HAP-1 (cell line): ENCODE measurements around the gene ADIPOQ.
A peak's percentile ranks its signal among the peaks of the same experiment; 100 is the strongest.
"Not testable (repeated sequence)": the region's sequence is repeated elsewhere in the genome, so short reads cannot be mapped to it uniquely, and the experiment has no call there.

Experiments used
- DNase-seq, 2 experiments: peaks; one replicate each; pipeline ENCODE4 v3.0.0-alpha.2; 2016 to 2020; ENCODE audit warnings: low spot score in 2 of 2
- H3K27me3 ChIP-seq: fragments of 250-450 bp; sonication (Bioruptor Pico); 2 replicates; pipeline ENCODE4 v1.5.1; 2020; ENCODE audit warnings: low read depth, mild to moderate bottlenecking, moderate library complexity
- H3K36me3 ChIP-seq: fragments of 250-450 bp; sonication (Bioruptor Pico); replicated peaks from 2 replicates; pipeline ENCODE4 v1.5.1; 2020; ENCODE audit warnings: mild to moderate bottlenecking
- H3K4me1 ChIP-seq: fragments of 250-450 bp; sonication (Bioruptor Pico); 2 replicates; pipeline ENCODE4 v1.5.1; 2020; ENCODE audit warnings: mild to moderate bottlenecking
- H3K4me3 ChIP-seq: fragments of 250-450 bp; sonication (Bioruptor Pico); 2 replicates; pipeline ENCODE4 v1.5.1; 2020; ENCODE audit warnings: mild to moderate bottlenecking, moderate library complexity
- H3K9me3 ChIP-seq: fragments of 250-450 bp; sonication (Bioruptor Pico); 2 replicates; pipeline ENCODE4 v1.5.1; 2020; ENCODE audit warnings: mild to moderate bottlenecking, moderate library complexity
- in situ Hi-C: fragments of 300-500 bp; cut with MboI; formaldehyde crosslinking; loops from 3 replicates; pipeline ENCODE4 v1.14.3; 2020; ENCODE audit warnings: low sequenced_read_pairs, inconsistent platforms, mixed read lengths

ADIPOQ gene

DNA sequence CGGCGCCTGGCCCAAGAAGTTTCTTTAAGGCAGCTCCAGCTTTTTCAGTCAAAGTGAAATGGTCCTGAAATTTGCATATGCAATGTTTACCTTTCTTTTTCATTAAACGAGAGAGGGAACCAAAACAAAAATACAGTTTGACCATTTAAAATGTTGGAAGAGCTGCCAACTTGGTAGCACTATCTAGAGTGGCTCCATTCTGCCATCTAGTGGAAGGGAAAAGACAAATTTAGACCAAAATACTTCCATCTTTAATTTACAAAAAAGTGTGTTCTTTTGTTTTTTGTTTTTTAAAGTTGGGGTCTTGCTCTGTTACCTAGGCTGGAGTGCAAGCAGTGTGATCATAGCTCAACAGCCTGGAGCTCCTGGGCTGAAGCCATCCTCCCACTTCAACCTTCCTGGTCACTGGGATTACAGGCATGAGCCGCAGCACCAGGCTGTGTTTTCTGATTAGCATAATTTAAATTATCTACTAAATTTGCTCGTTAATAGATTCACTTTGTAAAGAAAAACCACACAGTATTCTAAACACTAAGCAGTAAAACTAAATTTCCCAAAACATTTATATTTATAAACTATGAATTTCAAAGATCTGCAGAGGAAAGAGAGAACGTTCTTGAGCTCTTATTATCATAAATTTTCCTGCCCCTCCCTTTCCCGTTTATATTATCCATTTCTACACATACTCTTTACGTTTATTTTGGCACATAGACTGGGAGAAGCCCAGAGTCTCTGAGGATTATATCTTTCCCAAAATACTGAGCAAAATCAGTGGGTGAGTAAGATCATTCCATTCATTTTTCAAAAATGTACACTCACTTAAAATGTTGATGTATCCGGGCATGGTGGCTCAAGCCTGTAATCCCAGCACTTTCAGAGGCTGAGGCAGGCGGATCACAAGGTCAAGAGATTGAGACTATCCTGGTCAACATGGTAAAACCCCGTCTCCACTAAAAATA is 20.8 kb upstream of the ADIPOQ start:
- Histone ChIP-seq H3K9me3 (no peaks in the 10 kb centered on the region), H3K4me3 (no peak overlapping the region), H3K4me1 (peaks cover 27% of the 10 kb centered on the region), H3K27me3 (no peaks in the 10 kb centered on the region), H3K36me3 (no peaks in the 10 kb centered on the region; the same call in 1 of the 2 replicates)
- DNase-seq: peak in 1 of 2 experiments; percentile 41
- in situ Hi-C loops: no loop called here

DNA sequence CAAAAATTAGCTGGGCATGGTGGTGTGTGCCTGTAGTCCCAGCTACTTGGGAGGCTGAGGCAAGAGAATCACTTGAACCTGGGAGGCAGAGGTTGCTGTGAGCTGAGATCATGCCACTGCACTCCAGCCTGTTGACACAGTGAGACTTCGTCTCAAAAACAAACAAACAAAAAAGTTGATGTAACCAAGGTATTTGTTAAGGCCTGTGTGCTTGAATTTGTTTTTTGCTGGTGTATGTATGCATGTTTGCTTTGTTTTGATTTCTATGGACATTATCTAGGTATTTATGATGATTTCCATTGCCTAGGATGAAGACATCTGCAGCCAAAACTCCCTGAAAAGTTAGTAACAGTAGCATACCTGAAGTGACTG is 20.1 kb upstream of the ADIPOQ start:
- H3K36me3 ChIP-seq, H3K9me3 ChIP-seq, H3K4me3 ChIP-seq, DNase-seq, H3K27me3 ChIP-seq, in situ Hi-C loops: not testable (repeated sequence)
- peaks cover 27% of the 10 kb centered on the region for H3K4me1 ChIP-seq

DNA sequence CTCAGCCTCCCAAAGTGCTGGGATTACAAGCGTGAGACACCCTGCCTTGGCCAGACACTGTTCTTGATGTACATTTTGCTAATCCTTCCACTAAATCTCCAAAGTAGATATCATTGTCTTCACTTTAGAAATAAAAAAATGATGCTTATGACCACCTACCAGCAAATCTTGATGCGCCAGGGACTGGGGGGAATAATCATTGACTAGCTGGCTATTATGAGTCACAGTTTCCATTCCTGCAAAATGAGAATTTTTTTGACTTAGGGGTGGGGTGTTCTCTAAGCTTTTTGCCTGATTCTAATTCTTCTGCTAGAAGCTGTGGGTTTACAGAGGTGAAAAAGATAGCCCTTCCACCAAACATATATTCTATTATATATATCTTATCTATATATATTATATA is 19.1 kb upstream of the ADIPOQ start:
- Histone ChIP-seq H3K4me3 (no peak overlapping the region), H3K27me3 (no peaks in the 10 kb centered on the region), H3K36me3 (no peaks in the 10 kb centered on the region; the same call in 1 of the 2 replicates), H3K4me1 (peaks cover 31% of the 10 kb centered on the region), H3K9me3 (no peaks in the 10 kb centered on the region)
- in situ Hi-C loops: no loop called here
- DNase-seq: no peak

DNA sequence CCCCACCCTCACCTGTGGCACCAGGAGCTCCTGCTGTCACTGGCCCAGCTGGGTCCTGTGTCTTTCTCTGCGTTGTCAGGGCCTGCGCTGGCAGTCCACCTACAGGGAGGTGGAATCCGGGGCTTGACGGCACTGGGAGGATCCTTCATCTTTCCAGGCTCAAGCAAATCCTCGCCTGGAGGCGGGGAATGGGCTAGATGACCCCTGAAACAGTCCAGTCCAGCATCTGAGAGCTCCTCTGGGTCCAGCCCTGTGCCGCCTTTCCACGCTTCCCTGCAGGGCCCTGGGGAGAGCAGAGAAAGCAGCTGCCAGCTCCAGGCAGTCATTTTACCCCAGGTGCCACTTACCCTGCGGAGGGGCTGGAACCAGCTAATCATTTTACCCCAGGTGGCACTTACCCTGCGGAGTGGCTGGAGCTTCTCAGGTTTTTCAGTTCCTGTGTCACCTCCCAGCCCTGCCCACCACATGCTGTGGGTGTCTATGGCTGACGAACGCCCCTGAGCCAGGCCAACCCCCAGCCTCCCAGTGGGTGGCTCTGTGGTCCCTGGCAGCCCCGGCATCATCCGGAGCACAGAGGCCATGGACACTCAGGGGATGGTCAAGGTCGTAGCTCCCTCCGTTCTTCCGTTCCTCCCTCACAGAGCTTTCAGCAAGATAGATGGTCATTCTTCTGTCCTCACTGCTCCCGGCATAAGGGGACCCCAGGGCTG is 17.9 kb upstream of the ADIPOQ start:
- H3K27me3 ChIP-seq: no peaks in the 10 kb centered on the region
- in situ Hi-C loops: loop anchor here (25.0 kb wide), 2 partner anchors 313 to 863 kb away; partner anchors contain the start of gene RPL39L
- H3K4me1 ChIP-seq: peaks cover 31% of the 10 kb centered on the region
- no peaks in the 10 kb centered on the region for H3K9me3 ChIP-seq
- no peak overlapping the region for H3K4me3 ChIP-seq
- DNase-seq: peak in 1 of 2 experiments; percentile 41
- no peaks in the 10 kb centered on the region; the same call in 1 of the 2 replicates for H3K36me3 ChIP-seq

DNA sequence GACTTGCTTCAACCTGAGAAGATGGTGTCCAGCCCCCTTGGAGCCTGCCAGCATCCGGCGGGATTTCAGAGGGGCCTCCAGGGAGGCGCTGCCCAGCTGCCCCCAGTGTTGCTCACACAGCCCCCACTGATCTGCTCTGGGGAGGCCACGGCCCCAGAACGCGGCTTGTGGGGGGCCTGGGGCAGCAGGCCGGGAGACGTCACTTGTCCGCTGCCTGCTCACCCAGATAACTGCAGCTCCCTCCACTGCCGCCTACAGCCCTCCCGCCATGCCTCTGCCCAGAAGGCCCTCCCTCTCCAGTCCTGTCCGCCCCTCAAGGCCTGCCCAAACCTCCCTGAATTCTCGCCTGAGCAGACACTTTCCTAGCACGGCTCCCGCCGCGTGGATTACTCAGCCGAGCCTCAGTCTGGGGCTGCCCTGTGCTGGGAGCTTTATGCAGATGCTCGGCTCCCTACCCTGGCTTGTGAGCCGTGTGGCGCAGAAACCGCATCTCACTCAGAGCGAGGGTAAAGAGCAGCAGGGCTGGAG is 17.2 kb upstream of the ADIPOQ start:
- peak in 1 of 2 experiments; percentile 69 for DNase-seq
- H3K4me1 ChIP-seq: peaks cover 31% of the 10 kb centered on the region
- in situ Hi-C loops: loop anchor here (25.0 kb wide), 2 partner anchors 312 to 862 kb away; partner anchors contain the start of gene RPL39L
- H3K27me3 ChIP-seq: no peaks in the 10 kb centered on the region
- no peaks in the 10 kb centered on the region; the same call in 1 of the 2 replicates for H3K36me3 ChIP-seq
- H3K9me3 ChIP-seq: no peaks in the 10 kb centered on the region
- H3K4me3 ChIP-seq: peak overlapping the region; percentile 36

DNA sequence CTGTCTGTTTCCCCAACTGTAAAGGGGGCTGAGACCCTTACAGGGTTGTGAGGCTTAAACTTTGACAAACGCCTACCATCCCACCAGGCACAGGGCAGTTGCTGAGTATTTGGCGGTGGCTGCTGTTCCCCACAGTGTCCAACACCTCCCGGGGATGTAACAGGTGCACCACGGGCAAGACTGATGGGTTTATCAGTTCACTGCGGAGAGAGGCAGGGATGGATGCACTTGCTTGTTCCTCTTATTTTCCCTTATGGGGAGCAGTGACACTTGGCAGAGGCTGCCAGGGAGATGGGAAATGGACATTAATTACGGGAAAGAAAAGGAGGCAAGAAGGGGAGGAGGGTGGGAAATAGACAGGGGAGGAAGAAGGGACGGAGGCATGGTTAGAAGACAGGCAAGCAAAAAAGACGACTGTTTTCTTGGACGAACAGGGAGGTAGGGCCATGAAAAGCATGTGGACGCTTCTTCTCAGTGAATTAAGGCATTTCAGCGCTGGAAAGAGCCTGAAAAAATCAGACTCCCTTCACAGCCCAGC is 16.6 kb upstream of the ADIPOQ start:
- Histone ChIP-seq H3K27me3 (no peaks in the 10 kb centered on the region), H3K4me1 (peaks cover 31% of the 10 kb centered on the region), H3K4me3 (peak overlapping the region; percentile 36), H3K36me3 (no peaks in the 10 kb centered on the region; the same call in 1 of the 2 replicates), H3K9me3 (no peaks in the 10 kb centered on the region)
- in situ Hi-C loops: loop anchor here (25.0 kb wide), 2 partner anchors 311 to 861 kb away; partner anchors contain the start of gene RPL39L
- no peak for DNase-seq

DNA sequence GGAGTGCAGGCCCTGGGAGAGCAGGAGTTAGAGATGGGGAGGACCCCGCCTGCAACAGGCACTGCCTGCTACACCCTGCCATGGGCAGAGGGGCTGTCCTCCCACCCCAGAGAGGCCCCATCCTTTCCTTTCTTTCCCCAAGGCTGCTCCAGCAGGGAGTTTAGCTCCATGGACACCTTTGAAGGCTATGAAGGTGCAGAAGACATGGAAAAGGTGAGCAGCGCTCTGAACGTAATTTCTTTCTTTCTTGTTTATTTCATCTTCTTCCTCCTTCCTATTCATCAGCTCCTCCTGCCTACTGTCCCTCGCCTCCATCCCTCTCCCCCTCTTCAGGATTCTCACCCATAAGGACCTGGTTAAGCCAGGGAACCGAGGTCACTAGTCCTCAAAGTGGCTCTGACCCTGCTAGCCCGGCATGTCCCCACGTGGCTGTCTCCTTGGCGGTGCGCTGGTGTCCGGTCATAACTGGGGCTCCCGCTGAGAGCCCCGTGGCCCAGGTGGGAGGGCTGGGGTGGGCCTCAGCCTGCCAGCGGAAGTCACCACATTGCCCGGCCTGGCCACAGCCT is 16.0 kb upstream of the ADIPOQ start:
- H3K4me3 ChIP-seq: peak overlapping the region; percentile 36
- in situ Hi-C loops: loop anchor here (25.0 kb wide), 2 partner anchors 311 to 861 kb away; partner anchors contain the start of gene RPL39L
- H3K4me1 ChIP-seq: peaks cover 31% of the 10 kb centered on the region
- no peaks in the 10 kb centered on the region for H3K27me3 ChIP-seq
- peak in 1 of 2 experiments; percentile 34 for DNase-seq
- no peaks in the 10 kb centered on the region; the same call in 1 of the 2 replicates for H3K36me3 ChIP-seq
- no peaks in the 10 kb centered on the region for H3K9me3 ChIP-seq

DNA sequence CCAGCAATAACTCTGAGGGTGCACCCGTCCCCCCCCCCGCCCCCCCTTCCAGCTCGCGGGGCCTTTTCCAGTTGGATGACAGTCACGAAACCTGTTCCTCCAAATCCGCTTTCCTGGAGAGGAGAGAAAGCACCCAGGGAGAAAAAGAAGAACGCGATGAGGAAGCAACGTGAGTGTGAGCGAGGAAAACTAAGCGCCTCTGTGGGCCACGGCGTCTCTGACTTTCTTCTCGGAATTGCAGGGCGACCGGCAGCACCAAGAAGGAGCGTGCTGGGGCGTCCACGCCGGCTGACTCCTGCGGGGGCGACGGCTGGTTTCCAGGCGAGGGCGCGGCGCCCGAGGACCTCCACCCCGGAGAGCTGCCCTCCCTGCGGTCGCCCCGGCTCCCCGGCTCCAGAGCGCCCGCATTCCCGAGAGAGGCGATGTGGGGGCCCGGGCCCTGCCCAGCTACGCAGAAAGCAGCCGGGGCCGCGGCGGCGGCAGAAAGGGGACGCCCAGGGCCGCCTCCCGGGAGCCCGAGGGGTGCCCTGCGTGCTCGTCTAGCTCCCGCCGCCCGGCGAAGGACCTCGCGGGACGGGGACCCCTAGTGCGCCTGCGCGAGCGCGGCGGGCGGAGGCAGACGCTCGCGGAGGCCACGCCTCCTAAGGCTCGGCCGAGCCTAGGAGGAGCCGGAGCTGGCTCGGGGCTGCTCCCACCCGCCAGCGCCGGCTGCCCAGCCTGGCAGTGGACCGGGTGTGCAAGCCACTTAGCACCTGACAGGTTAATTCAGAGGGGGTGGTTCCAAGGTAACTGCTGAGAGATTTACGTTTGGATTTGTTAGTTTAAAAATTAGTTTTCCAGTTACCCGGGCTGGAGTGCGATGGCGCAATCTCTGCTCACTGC is 15.3 kb upstream of the ADIPOQ start:
- Histone ChIP-seq H3K9me3 (no peaks in the 10 kb centered on the region), H3K36me3 (no peaks in the 10 kb centered on the region; the same call in 1 of the 2 replicates), H3K27me3 (peaks cover under 1% of the 10 kb centered on the region; the same call in 1 of the 2 replicates), H3K4me3 (peak overlapping the region; percentile 36), H3K4me1 (peaks cover 25% of the 10 kb centered on the region)
- DNase-seq: peak; percentile 84 to 88
- in situ Hi-C loops: loop anchor here (25.0 kb wide), 2 partner anchors 310 to 860 kb away; partner anchors contain the start of gene RPL39L

DNA sequence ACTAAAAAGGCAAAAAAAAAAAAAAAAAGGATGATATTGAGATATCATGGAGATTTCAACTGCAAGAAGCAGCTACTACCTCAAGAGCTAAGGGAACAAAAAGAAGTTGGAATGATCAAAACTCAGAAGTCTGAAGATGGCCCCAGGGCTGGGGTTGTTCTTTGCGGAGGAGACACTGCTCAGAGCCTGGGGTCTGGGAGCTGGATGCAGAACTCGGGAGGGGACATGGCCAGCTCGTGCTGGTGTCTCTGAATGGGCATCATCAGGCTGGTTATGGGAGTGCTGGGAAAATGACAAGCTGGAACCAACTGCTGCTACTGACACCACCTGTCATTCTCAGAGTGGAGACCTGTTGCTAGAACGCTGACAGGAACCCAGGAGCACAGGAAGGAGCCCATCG is 14.2 kb upstream of the ADIPOQ start:
- in situ Hi-C loops: loop anchor here (25.0 kb wide), 2 partner anchors 309 to 859 kb away; partner anchors contain the start of gene RPL39L
- no peaks in the 10 kb centered on the region; the same call in 1 of the 2 replicates for H3K36me3 ChIP-seq
- H3K4me3 ChIP-seq: no peak overlapping the region
- peaks cover 25% of the 10 kb centered on the region for H3K4me1 ChIP-seq
- DNase-seq: no peak
- no peaks in the 10 kb centered on the region for H3K9me3 ChIP-seq
- H3K27me3 ChIP-seq: peaks cover 9% of the 10 kb centered on the region; the same call in 1 of the 2 replicates

DNA sequence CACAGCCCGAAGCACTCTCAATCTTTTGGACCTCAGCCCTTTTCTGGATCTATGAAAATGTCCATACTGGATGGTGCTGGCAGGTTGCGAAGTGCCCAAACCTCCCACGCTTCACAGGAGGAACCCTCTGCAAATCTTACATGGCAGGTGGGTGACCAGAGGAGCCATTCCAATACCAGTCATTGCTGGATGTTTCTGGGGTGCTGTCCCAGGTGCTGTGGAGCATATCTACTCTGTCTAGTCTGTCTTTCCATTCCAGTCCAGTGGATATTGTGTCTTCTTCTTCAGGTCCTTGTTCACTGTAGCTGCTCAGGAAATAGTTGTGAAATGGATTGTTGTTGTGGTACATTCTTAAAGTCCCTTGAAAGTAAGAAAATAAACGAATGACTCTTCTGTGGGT is 10.7 kb upstream of the ADIPOQ start:
- in situ Hi-C loops: loop anchor here (25.0 kb wide), 2 partner anchors 306 to 856 kb away; partner anchors contain the start of gene RPL39L
- no peaks in the 10 kb centered on the region for H3K36me3 ChIP-seq
- H3K4me1 ChIP-seq: peaks cover 3% of the 10 kb centered on the region
- DNase-seq: no peak
- no peak overlapping the region for H3K4me3 ChIP-seq
- no peaks in the 10 kb centered on the region for H3K9me3 ChIP-seq
- H3K27me3 ChIP-seq: peaks cover 9% of the 10 kb centered on the region; the same call in 1 of the 2 replicates

DNA sequence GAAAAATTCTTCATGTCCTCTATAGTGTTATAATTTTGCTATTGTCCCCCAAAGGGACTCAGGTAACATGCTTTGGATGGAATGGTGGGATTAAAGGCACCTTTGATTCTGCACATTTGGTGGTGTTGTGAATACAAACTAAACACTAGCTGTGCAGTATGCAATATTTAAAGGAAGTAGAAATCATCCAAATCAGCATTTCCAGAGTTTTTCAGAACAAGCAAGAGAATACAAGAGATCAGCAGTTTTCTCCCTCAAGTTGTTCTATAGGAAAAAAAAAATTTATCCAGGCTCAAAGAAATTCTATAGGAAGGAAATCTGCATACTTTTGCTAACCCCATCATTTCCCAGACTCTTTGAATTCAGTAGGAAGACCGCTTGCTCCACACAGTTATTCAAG is 10.2 kb upstream of the ADIPOQ start:
- Histone ChIP-seq H3K9me3 (no peaks in the 10 kb centered on the region), H3K4me3 (no peak overlapping the region), H3K27me3 (peaks cover 9% of the 10 kb centered on the region; the same call in 1 of the 2 replicates), H3K36me3 (no peaks in the 10 kb centered on the region), H3K4me1 (peaks cover 3% of the 10 kb centered on the region)
- in situ Hi-C loops: loop anchor here (25.0 kb wide), 2 partner anchors 305 to 855 kb away; partner anchors contain the start of gene RPL39L
- DNase-seq: no peak
